DMS153 (cell line): Measurements from ENCODE around the gene TRPV5.
"Not testable (repeated sequence)": the region's sequence is repeated elsewhere in the genome, so short reads cannot be mapped to it uniquely, and the experiment has no call there.

Source experiments
- DNase-seq: peaks from one replicate; lab custom pipeline; 2025; lab: John Stamatoyannopoulos, UW

TRPV5 gene

DNA sequence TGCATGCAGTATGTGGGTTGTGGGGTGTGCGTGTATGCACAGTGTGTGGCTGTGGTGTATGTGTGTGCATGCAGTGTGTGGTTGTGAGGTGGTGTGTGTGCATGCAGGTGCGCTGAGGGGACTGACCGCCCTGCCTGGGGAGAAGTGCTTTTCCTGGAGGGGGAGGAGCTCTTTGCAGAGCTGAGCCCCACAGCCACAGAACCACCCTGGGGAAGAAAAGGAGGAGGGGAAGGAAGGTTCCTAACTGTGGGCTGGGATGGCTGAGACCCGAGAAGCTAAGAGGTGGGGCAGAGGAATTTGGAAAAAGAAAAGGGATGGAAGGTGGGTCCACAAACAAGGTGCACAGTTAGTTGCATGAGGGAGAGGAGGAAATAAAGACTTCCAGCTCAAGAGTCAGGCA lies at the start of gene TRPV5:
Gene TRPV5, minus strand, starts transcription at position 123 of the 400 bp plus-strand sequence. CDS start 287 bp downstream, outside the sequence.
- DNase-seq: no peak

- DNase-seq: not testable (repeated sequence)
Measured at GRCh38 chr7:142978402-142978801, 44.9 kb upstream of the TRPV5 start.

DNA sequence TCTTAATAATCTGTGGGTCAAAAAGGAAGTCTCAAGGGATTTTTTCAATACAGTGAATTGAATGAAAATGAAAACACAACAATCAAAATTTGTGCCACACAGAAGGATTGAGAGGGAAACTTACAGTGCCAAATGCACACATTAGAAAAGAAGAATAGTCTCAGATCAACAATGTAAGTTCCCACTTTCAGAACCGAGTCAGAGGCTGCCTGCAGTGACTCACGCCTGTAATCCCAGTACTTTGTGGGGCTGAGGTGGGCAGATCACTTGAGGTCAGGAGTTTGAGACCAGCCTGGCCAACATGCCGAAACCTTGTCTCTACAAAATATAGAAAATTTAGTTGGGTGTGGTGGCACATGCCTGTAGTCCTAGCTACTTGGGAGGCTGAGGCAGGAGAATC lies 41.1 kb upstream of the TRPV5 start:
- DNase-seq: no peak

DNA sequence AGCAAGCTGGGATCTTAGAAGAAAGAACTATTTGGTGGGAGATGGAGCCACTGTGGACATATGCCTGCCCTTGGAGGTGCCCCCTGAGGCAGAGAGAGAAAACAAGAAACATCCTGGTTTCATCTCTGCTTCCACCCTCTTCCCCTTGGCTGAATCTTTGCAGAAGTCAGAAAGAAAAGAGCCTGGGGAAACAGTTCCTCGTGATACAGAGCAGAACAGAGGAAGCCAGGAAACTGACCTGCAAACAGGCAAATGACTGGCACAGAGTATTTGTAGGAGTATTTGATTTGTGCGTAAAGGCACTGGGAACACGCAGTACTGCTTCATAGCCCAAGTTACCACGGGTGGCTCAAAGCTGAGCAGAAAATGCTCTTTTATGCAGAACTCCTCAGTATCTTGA lies 35.6 kb upstream of the TRPV5 start:
- no peak for DNase-seq

- DNase-seq: no peak
Measured at GRCh38 chr7:142968229-142968628, 34.7 kb upstream of the TRPV5 start.

- no peak for DNase-seq
Measured at GRCh38 chr7:142964502-142965246, 31.1 kb upstream of the TRPV5 start.

- DNase-seq: no peak
Measured at GRCh38 chr7:142963993-142964392, 30.4 kb upstream of the TRPV5 start.

DNA sequence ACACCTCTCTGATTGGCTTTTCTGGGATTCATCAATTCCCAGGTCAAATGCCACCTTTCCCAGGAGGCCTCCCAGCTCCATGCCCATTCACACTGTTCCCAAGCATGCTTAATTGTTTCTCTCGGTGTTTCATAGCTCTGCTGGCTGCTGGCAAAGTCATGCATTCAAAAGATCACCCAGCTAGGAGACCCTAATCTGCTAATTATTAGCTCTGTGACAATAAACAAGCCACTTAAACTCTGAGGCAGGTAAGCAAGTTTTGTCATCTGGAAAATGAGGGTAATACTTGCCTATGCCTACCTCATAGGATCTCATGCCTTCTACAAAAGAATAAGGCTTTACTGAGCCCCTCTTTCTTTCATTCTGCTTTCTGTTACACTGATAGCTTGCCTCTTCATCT lies 29.4 kb upstream of the TRPV5 start:
- DNase-seq: no peak

DNA sequence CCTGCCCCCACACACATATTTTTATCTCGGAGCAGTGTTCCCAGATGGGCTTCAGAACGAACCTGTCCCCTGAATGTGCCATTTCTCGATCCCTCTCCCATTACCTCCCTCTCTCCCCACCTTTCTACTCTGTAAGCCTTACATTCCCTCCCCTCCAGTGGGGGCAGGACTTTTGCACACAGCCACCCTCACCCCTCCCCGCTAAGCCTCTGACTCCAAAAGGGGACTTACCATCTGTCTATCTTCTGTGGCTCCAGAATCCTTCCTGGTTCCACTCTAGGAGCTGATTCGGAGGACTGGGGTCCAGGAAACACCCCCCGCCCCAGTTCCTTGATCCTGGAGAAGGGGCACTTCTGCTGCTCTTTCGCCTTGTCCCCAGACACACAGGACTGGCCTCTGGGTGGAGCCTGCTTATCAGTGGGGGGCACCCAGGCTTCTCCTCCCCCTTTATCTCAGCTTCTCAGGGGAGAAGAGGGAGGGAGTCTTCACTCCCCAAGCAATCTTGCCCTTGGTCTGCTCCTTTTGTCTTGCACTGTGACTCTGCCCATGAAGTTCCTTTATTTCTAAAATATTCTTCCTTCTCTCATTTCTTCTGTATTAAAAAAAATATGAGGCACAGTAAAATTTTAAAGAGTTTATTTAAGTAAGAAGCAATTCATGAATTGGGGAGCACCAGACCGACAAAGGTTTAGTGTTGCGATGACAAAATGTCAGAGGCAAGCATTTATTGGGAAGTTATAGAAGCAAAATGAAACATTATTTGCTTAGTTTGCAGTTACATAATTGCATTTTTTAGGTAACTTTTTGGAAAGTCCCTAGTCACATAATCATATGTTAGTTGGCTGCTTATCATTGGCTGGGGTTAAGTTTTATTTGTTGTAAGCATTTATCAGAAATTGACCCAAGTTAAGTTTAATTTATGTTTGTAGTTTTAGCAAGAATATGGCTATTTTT lies 28.7 kb upstream of the TRPV5 start, which contains the start of gene KEL:
Gene KEL, minus strand, starts transcription at position 391 of the 954 bp plus-strand sequence. Its CDS starts 157 bp downstream, at position 234.
- no peak for DNase-seq

- no peak for DNase-seq
Measured at GRCh38 chr7:142961595-142961972, 28.0 kb upstream of the TRPV5 start.

DNA sequence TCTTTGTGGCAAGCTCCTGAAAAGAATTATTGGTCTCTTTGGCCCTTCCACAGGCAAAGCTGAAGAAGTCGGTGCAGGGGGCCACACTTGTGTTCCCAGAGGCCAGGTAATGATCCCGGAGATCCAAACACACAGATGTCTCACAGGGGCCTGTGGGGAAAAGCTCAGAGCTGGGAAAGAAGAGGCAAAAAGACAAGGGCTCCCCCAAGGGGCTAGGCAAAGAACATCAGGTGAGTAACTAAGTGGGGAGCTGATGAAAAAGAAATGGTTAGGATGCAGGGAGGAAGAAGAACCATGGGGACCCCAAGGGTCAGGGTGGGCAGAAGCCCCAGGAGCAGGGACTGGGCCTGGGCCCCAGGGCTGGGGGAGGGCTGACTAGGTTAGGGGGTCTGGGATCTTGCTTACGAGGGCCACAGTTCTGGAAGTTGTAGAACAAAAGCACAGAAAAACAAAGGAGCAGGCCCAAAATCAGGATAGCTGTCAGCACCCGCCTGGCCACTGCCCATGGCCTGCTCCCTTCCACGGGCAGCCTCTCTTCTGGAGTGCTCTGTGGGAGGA lies 27.5 kb upstream of the TRPV5 start:
- no peak for DNase-seq

GRCh38 chr7:142959202-142959601 lies 25.7 kb upstream of the TRPV5 start:
- DNase-seq: no peak

DNA sequence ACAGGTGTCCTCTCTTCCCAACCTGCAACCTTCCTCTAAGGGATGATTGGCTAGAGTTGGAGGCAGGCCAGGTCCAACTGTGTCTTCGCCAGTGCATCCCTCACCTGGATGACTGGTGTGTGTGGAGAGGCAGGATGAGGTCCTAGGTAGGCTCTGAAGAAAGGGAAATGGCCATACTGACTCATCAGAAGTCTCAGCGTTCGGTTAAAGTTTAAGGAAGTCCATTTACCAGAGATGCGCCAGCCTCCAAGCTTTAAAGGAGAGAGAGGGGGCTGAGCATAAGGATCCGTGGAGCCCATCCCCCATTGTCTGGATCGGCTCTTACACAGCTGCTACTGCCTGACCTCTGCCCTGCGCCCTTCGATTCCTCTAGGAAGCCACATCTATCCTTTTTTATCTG lies 24.2 kb upstream of the TRPV5 start:
- DNase-seq: no peak

DNA sequence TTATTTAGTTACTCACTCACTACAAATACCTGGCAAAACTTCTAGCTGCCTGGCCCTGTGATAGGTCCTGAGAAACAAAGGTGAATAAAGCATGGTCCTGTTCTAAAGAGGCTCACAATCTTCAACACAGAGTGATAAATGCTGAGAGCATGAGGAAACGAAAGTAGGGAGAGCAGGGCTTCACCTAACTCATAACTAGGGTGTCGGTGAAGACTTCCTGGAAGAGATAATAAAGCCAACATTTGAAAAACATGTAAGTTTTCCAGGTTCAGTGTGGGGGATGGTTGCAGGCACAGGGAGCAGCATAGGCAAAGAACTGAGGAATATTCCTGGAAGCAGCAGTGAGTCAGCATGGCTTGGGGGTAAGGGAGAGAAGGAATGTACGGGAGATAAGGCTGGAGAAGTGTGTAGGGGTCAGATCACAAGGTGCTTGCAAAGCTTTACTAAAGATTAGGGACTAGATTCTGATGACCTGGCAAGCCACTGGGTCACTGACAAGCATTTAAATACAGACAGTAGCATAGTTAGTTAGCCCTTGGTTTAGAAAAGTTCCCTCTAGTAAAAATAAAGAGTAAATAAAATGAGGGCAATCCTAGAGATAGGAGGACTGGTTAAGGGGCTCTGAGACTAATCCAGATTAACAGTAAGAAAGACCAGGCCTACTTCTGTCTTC lies 23.5 kb upstream of the TRPV5 start:
- no peak for DNase-seq

DNA sequence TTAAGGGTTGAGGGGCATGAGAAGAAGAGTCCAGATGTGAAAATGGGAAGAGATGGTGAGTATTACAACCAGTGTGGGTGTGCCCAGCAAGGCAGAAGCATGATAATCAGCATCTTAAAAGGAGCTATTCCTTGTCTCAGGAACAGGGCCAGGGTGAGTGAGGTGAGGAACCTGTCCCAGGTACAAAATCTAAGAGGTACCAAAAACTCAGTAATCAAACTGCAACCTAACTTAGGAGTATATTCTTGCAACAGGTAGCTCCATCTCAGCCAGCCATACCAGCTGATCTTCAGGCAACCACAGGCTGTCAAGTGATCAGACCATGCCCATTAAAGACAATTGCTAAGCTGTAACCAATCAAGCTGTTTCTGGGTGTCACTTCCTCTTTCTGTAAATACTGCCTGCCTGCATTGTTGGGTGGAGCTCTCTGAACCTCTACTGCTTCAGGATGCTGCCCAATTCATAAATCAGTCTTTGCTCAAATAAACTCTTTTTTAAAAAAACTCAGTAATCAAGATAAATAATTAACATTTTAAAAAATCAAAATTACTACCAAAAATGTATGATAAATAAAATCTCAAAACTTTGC lies 21.2 kb upstream of the TRPV5 start:
- no peak for DNase-seq

GRCh38 chr7:142950235-142950634 lies 16.7 kb upstream of the TRPV5 start:
- DNase-seq: no peak

- no peak for DNase-seq
Measured at GRCh38 chr7:142948603-142949002, 15.1 kb upstream of the TRPV5 start.

DNA sequence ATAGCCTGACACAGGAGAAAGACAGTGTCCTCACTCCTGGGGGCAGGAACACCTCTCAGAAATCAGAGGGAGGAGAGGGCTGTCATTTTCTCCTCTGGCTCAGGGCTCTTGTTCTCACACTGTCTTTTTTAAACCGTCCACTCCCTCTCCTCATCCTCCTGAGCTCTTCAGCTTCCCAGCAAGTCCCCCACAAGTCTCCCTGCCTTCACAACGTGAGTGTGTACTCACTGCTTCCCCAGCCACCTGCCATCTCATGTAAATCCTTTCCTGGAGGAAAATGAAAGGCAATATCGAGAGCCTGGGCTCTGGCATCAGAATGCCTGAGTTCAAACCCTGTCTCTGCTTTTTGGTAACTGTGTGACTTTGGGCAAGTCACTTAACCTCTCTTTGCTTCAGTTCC lies 11.5 kb upstream of the TRPV5 start:
- no peak for DNase-seq

DNA sequence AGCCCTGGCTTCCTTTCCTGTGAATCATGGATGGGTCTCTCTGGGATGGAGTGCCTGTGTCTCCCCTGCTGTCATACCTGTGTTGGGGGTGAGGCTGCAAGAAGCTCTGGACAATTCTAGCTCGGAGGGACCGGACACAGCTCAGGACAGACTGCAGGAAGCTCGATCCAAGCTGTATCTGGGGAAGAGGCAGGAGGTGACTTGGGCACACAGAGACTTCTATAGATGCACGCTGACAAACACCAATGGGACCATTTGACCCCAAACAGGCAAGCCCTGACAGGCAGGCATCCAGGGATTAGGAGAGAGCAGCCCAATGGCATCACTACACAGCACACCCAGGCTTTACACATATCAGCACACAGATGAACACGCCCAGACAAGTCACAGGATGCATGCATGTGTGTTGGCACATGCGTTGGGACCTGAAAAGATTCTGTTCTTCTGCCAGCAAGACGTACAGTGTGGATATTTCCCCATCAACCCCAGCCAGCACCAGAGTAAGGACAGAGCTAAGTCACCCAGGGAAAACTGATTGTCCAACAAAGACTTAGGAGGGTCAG lies 10.2 kb upstream of the TRPV5 start:
- DNase-seq: no peak

- DNase-seq: no peak
Measured at GRCh38 chr7:142942746-142943145, 9.2 kb upstream of the TRPV5 start.

- no peak for DNase-seq
Measured at GRCh38 chr7:142941541-142941940, 8.0 kb upstream of the TRPV5 start.
